GM21515 (cell line): ENCODE data around the gene HLA-DQB1.
"Not testable (repeated sequence)": the region's sequence is repeated elsewhere in the genome, so short reads cannot be mapped to it uniquely, and the experiment has no call there.

Source experiments
- ATAC-seq: cut with Tn5 transposase; IDR thresholded peaks from one replicate; pipeline ENCODE4 v1.9.1; 2021; ENCODE audit not compliant: unreplicated experiment

HLA-DQB1 gene

DNA sequence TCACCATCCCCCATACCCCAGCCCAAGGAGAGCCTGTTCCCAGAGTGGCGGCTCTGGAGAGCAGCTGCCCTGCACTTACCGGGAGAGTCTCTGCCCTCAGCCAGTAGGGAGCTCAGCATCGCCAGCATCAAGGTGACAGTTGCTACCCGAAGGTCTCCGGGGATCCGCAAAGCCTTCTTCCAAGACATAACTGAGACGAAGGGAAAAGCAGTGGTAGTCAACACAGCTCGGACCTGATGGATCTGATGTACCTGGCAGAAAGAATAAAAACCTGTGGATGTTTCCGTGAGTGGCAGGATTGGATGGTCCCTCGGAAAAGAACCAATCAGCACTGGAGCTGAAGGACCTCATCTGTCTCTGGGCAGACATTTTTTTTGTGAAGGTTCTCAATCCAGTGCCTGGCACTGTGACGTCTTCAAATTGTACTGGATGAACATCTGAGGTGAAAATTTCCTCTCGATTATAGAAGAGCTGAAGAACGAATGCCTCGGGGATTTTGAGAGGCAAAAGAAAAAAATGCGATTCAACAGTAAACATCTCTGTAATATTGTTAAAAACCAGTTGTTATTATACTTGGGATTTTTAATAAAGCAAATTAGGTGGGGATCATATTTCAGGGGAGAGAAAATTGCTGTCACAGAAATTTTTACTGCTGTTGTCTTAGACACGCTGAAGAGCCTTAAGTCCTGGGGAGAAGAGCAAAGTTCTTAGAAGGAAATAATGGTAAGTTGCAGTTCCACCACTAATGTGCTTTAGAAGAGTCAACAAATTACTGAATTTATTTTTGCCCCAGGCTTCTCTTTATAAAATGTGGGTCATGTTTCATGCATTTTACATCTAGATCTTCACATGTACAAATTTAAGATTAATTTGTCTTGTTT lies at the start of gene HLA-DQB1:
Gene HLA-DQB1, minus strand, starts transcription at position 238 of the 881 bp plus-strand sequence. Its CDS starts 50 bp downstream, at position 188.
- ATAC-seq = peak; percentile 69

DNA sequence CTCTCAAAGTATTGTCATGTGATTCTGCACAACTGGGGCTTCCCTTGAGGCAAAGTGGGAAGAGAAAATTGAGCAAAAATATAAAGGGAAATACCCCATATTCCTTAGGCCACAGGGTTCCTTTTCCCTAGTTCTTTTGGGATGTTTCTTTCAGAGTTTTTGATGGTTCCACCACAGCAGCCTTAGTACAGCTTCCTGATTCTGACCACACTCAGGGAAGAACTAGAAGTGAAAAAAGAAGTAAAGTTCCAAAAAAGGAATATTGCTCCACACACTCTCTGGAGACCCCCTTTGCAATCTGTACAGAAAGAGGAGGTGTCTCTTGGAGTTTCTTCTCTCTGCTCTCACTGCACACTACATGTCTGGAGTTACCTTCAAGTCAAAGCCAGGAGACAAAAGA lies 46.8 kb upstream of the HLA-DQB1 start:
- no peak for ATAC-seq

DNA sequence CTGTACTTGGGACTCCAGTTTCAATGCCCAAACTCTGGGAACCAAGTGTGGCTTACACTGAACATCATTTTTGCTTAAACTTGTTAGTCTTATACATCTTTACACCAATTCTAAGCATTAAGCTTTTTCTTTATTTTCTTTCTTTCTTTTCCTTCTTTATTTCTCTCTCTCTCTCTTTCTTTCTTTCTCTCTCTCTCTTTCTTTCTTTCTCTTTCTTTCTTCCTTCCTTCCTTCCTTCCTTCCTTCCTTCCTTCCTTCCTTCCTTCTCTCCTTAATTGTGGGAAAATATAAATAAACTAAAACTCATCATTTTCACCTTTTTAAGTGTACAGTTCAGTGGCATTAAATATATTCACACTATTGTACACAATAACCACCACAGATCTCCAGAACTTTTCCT lies 43.2 kb upstream of the HLA-DQB1 start:
- ATAC-seq = no peak

DNA sequence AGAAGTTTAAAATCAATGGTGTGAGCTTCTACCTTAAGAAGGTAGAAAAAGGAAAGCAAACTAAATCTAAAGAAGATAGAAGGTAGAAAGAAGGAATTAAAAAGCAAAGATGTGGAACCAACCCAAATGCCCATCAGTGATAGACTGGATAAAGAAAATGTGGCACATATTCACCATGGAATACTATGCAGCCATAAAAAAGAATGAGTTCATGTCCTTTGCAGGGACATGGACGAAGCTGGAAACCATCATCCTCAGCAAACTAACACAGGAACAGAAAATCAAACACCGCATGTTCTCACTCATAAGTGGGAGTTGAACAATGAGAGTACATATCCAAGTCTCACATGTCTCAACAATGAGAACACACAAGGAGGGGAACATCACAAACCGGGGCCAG lies 38.7 kb upstream of the HLA-DQB1 start:
- not testable (repeated sequence) for ATAC-seq

DNA sequence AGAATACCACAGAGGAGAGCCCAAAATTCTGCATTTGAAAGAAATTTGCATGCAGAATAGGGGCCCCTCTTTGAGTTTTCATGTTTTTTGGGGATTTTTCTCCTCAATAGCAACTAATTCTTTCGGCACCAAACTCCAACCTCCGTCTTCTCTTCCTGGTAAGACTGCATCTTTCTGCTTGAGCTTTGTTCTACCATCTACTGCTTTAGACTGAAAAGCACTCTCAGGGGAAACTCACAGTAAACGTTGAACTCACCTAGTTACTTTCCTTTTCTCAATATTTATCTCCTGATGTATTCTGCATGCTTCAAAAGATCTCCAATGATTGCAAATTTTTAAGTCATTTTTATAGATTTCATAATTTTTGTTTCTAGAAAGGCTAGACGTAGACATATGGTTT lies 36.9 kb upstream of the HLA-DQB1 start:
- no peak for ATAC-seq

DNA sequence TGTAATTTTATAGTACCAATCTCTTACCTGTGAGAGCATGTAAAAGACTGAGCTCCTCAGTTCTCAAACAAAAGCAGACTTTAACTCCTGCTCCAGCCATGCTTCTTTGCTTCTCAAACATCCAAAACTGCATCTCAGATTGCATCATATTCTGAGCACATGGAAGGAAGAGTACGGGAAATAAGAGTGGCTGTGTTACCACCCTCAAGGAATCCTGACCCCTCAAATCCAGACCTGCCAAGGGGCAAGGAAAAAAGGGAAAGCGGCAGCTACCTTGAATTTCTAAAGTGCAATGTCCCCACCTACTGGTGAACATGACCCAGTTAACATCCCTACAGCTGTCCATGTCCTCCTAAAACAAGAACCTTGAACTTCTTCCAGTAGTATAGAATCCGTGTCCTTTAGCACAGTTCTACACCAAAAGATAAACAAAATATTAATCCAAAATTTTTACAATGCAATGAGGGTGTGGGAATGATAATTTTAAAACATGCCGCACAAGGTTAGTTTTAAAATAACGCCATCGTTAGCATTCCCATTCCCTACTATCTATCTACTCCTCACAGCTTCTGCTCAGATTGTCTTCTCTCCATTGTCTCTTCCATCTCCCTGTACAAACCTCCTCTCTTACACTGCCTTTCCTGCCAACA lies 34.1 kb upstream of the HLA-DQB1 start:
- ATAC-seq = no peak

DNA sequence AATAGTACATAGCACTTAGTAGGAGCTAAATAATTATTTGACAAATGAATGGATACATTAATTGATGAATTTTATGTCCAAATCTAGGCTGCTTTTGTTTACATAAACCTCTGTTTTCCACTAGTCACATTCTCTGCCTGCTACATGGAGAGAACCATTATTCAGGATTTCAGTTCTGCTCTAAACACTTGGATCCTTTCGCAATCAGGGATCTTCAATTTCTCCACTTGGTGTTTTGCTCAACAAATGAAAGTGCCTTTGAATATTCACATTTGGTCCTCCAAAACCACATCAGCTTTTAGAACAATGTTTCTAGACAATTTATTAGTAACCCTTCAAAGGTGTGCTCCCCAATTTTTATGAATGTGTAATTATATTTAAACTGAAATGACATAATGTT lies 30.6 kb upstream of the HLA-DQB1 start:
- ATAC-seq = no peak

DNA sequence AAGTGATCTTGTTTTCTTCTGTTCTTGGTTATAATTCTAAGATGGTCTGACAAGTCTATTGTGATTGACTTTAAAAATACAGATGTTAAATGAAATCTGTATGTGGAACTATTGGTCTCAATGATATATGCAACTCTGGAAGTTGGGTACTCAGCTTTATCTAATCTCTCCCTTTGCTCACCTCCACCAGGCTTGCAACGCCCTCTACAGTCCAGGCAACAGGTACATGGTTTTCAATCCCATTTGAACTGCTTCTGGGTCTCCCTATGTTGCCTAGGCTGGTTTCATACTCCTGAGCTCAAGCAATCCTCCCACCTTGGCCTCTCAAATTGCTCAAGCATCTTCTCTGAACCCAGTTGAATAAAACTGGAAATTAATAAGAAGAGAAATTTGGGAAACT lies 25.6 kb upstream of the HLA-DQB1 start:
- ATAC-seq = no peak

DNA sequence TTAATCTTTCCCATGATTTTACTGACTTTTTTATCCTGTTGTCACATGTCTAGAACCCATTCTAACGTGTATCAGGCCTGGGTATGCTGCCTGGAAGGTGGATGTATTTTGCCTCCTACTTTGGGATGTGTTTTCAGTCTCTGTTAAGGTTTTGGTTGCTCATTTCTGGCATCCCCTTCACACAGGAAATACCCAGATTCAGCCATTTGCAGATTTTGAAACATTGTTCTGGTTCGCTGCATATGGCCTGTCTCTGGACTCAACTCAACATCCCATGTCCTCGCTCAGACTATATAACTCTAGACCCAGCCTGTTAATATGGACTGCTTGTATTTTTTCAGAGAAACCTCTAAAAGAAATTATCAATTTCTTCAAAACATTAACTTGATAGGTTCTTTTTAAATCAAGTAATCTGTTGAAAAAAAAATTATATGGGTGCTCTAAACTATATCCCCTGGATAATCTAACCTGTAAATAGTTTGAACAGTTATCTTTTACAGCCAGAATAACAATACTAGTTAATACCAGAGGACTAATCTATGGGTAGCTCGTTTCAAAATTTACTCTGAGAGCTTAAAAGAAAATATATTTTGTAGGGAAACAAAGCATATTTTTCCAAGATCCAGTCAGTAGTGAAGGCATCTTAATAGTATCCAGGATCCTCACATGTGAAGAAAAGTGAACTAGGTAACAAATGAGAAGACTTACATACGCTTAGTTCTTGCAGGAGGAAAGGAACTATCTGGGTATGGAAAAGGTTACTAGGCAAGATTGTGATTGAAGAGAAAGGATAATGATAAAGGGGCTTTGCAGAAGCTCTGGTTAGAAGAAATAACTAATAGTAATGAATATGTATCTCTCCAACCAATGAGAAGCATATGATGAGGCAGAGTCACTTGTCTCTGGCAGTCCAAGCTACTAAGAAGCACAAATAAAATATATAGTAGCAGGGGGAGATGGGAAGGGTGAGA lies 23.4 kb upstream of the HLA-DQB1 start:
- ATAC-seq = no peak

DNA sequence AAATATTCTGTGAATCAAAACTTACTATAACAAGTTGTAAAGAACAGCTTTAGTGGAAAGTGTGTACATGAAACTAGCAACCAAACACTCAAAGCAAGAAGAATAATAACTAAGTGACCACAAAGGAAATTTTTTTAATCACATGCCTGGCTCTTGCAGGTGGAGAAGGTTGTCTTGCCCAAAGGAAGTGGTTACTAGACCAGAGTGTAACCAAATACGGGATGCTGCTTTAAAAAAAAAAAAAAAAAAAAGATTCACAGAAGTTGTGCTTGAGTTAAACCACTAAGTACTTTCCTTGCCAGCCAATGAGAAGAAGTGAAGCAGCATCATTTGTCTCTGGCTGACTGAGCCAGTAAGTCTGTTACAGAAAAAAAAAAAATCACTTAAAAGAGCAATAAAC lies 19.1 kb upstream of the HLA-DQB1 start:
- ATAC-seq = peak; percentile 67

DNA sequence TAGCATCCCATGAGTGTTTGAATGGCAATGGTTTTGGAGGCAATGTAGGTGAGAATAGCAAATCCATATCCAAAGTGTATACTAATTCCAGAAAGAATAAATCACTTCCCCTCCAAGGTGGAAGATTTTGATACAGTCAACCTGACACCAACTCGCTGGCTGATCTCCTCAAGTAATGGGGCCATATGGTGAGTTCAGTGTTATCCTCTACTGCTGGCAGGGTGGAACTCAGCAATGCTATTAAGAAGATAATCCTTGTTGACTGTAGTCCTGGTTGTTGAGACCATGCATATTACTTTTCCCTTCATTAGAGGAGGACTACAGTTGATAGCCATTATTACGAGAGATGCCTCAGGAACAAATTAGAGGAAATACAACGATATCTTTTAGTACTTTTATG lies 17.8 kb upstream of the HLA-DQB1 start:
- ATAC-seq = no peak

DNA sequence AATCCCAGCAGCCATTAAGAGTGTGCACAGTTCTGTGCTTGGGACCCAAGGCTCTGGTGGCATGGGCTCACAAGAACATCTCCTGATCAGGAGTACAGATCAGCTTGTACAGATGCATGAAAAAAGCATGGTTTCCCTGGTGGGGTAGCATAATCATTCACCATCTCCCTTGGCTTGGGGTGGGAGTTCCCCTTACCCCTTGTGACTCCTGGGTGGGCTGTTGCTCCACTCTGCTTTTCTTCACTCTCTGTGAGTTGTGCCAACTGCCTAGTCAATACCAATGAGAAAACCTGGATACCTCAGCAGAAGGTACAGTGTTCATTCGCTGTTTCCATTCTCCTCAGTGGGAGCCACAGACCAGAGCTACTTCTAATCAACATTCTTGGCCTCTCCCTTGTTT lies 13.6 kb upstream of the HLA-DQB1 start:
- ATAC-seq = no peak

DNA sequence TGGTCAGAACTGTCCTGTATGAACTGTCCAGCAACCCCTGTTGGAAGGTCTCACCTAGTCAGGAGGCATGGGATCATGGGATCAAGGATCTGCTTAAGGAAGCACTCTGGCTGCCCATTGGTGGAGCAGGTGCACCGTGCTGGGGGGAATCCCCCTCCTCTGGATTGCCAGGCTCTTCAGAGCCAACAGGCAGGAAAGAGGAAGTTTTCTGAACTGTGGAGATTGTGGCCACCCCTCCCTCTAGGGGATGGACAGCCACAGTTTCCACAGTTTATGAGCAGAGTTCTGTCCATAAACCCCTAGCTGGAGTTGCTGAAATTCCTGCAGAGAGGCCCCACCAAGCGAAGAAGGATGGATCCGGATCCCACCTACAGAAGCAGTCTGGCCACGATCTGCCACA lies 13.0 kb upstream of the HLA-DQB1 start:
- ATAC-seq = no peak

DNA sequence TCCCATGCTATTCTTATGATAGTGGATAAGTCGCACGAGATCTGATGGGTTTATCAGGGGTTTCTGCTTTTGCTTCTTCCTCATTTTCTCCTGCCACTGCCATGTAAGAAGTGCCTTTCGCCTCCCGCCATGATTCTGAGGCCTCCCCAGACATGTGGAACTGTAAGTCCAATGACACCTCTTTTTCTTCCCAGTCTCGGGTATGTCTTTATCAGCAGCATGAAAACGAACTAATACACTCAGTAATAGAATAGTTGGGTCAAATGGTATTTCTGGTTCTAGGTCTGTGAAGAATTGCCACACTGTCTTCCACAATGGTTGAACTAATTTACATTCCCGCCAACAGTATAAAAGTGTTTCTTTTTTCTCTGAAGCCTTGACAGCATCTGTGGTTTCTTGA lies 7.7 kb upstream of the HLA-DQB1 start:
- ATAC-seq = not testable (repeated sequence)

DNA sequence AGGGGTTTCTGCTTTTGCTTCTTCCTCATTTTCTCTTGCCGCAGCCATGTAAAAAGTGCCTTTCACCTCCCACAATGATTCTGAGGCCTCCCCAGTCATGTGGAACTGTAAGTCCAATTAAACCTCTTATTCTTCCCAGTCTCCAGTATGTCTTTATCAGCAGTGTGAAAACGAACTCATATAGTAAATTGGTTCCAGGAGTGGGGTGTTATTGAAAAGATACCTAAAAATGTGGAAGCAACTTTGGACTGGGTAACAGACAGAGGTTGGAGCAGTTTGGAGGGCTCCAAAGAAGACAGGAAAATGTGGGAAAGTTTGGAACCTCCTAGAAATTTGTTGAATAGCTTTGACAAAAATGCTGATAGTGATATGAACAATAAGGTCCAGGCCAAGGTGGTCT lies 5.5 kb upstream of the HLA-DQB1 start:
- ATAC-seq = not testable (repeated sequence)

DNA sequence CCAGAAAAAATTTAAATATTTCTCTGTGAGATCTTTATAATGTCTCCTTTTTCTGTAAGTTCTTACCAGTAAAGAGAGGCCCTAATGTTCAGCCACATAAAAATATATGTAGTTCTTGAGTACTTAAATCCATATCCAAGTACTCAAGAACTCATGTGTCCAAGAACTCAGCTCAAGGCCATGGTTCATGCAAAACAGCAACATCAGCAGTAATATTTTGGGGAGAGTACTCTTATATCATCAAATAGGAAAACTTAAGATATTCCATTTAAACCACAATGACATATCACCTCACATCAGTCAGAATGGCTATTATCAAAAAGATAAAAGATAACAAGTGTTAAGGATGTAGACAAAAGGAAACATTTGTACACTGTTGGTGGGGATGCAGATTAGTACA lies 3.4 kb upstream of the HLA-DQB1 start:
- no peak for ATAC-seq

DNA sequence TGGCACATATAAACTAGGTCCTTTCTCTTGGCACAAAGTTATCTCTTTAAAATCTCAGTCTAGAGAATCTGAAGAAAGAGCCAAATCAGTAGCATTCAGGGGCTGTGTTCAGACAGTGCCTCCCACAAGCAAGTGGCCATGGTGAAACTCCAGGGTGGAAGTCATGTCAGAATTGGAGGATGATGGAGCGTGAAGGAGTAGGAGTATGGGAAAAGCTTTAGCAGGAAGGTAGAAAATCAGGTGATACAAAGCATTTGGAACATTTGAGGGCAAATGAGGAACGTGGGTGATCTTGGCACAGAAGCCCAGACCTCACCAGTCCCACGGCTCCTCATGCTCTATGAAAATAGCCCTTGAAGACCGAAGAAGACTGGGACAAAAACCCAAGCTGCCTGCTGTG lies 2.8 kb upstream of the HLA-DQB1 start:
- no peak for ATAC-seq

DNA sequence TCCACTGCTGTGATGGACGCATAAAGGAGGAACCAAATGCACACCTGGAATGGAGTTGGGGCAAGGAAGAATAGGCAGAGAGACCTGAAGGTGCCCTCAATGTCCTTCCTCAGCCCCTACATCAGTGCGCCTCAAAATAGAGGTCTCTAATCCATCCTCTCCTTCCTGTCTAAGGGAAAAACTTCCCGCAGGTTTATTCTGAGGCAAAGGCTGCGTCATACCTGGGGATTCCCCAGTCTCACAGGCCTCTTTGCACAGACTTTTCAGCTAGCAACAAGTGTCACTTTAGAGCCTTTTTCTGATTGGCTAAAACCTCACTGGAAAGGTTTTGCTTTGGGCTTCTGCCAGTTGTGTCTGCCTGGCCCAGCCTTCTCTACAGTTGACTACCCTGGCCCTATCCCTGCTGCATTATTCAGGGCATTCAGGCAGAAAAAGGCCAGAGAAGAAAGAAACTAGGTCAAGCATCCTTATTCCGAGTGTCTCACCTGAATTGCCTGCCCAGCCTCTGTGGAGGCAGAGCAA lies 1.8 kb upstream of the HLA-DQB1 start:
- ATAC-seq = peak; percentile 67

DNA sequence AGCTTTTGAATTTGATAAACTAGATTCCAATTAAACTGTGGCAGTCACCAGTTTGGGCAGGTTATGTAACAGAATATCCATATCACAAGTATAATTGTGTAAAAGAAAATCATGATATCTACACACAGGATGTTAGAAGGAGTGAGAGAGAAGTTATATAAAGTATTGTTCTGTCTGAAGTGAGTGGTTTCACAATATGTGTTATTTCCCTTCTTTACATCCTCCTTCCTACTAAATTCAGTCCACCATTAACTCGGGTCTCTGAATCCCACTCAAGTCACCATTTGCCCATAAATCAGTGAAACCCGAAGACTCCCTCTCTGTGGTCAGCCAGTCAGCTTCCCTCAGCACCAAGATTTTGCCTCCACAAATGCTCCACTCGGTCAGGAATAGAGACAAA lies 796 bp downstream of the HLA-DQB1 start:
- ATAC-seq = no peak

DNA sequence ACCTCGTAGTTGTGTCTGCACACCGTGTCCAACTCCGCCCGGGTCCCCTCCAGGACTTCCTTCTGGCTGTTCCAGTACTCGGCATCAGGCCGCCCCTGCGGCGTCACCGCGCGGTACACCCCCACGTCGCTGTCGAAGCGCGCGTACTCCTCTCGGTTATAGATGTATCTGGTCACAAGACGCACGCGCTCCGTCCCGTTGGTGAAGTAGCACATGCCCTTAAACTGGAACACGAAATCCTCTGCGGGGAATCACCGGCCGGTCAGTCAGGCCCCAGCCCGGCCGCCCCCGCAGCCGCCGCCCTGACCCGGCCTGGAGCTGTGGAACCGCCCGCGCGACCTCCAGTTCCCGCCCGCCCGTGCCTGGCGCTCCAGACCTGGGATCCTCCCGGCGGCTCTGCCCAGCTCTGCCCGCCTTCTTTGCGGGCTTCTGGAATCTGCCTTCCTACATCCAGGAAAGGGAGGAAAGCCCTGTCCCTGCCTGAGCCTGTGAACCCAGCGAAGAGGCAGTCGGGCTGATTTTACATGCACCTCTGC lies 1.6 kb downstream of the HLA-DQB1 start:
- no peak for ATAC-seq

DNA sequence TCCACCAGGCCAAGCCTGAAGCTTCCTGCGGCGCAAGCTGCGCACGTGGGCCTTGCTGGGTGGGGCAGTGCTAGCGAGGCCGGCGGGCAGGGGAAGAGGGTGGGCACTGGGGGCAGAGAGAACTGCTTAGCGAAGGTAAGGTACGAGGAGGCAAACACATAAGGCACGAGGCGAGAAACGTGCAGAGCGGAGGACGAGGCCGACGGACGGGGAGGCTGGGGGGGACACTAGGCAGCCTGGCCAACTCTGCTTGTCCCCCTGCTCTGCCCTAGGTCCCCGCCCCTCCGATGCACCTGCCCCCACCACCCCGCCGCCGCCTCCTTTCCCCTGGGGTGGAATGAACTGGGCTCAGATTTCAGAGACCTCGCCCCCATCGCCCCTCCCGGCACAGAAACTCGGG lies 2.1 kb downstream of the HLA-DQB1 start:
- ATAC-seq = no peak
